Activated T-cell treated with anti-CD3 and anti-CD28 coated beads, Interleukin-2, amount 50 U/mL, for 72 hours (primary cell): ENCODE results near the gene UBAP2. TPM values are rescaled to one million over a fixed set of nuclear protein-coding genes. Genes with fewer than 3 reads are reported as not detected.

ENCODE experiments used
- ATAC-seq, 2 donors: fragments of 150-1000 bp; cut with Tn5 transposase; replicated peaks in 1 of 2; 2 replicates each; pipeline ENCODE4 v1.10.0; 2021; ENCODE audit warnings: moderate library complexity in 2 of 2, mild to moderate bottlenecking in 1 of 2
- DNase-seq, 2 donors: peaks; one replicate each; pipeline ENCODE4 v3.0.0; 2021 to 2022; ENCODE audit warnings: mixed read lengths in 1 of 2
- H3K27ac Mint-ChIP-seq: one replicate; pipeline ENCODE4 v1.8.0; 2022; ENCODE audit warnings: mild to moderate bottlenecking, moderate library complexity, mixed read lengths
- H3K27me3 Mint-ChIP-seq: one replicate; pipeline ENCODE4 v1.8.0; 2022; ENCODE audit warnings: low read depth, mixed read lengths
- H3K36me3 Mint-ChIP-seq, 2 donors: one replicate each; pipeline ENCODE4 v1.8.0; 2022; ENCODE audit warnings: mixed read lengths in 2 of 2, mild to moderate bottlenecking in 1 of 2; ENCODE audit not compliant: insufficient read depth in 2 of 2
- H3K4me1 Mint-ChIP-seq: one replicate; pipeline ENCODE4 v1.8.0; 2022; ENCODE audit warnings: low read depth, mixed read lengths
- H3K4me3 Mint-ChIP-seq, 2 donors: one replicate each; pipeline ENCODE4 v1.8.0; 2022; ENCODE audit warnings: mild to moderate bottlenecking in 2 of 2, mixed read lengths in 2 of 2, moderate library complexity in 2 of 2
- H3K9me3 Mint-ChIP-seq, 2 donors: one replicate each; pipeline ENCODE4 v1.8.0; 2022; ENCODE audit warnings: mixed read lengths in 2 of 2
- total RNA-seq, 2 donors: library from RNA; stranded (reverse); gene quantifications; one replicate each; pipeline ENCODE4 v1.2.3, GENCODE V29; 2022

The UBAP2 gene, protein sequence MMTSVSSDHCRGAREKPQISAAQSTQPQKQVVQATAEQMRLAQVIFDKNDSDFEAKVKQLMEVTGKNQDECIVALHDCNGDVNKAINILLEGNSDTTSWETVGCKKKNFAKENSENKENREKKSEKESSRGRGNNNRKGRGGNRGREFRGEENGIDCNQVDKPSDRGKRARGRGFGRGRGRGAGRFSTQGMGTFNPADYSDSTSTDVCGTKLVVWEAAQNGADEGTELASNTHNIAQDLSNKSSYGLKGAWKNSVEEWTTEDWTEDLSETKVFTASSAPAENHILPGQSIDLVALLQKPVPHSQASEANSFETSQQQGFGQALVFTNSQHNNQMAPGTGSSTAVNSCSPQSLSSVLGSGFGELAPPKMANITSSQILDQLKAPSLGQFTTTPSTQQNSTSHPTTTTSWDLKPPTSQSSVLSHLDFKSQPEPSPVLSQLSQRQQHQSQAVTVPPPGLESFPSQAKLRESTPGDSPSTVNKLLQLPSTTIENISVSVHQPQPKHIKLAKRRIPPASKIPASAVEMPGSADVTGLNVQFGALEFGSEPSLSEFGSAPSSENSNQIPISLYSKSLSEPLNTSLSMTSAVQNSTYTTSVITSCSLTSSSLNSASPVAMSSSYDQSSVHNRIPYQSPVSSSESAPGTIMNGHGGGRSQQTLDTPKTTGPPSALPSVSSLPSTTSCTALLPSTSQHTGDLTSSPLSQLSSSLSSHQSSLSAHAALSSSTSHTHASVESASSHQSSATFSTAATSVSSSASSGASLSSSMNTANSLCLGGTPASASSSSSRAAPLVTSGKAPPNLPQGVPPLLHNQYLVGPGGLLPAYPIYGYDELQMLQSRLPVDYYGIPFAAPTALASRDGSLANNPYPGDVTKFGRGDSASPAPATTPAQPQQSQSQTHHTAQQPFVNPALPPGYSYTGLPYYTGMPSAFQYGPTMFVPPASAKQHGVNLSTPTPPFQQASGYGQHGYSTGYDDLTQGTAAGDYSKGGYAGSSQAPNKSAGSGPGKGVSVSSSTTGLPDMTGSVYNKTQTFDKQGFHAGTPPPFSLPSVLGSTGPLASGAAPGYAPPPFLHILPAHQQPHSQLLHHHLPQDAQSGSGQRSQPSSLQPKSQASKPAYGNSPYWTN
- total RNA-seq, result 10 to 100 TPM; 32.1 to 34.5 TPM

DNA sequence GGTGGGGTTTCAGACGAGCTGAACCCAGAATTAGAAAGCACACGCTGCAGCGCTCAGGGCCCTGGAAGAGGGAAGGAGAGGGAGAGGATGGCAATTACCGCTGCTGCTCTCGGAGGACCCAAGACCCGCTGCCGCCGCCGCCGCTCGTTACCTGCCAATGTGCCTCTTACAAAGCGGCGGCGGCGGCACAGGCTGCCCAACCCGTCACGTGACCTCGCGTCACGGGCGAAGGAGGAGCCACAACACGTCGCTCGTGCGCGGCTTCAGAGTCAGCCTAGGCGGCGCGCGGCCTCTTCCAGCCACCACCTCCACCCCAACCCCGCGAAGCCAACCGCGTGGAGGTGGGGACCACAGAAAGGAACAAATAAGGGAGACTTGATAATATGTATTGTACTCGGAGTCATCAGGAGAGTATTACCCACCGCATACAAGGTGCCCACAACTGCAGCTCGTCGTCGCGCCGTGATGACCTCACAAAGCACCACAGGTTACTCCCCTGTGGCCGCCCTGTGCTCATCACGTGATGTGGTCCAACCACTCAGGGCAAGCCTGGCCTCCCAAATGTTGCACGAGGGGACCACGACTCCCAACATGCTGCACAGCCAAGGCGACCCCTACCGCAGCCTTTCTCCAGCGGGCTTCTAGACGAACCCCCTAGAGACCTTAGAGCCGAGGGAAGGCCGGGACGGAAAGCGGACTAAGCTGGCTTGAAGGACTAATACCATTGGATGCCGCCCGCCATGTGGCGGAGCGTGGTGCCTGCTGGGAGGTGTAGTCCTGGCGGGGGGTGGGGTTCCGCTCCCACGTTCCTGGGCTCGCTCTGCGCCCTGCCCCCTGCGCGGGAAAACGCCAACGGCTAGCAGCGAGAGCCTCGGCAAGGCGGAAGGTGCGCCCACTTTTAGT, at the start of gene UBAP2:
UBAP2 (minus strand) TSS at position 161 of the 903 bp plus-strand sequence. CDS start 31,739 bp downstream, outside the sequence.
- H3K27ac Mint-ChIP-seq, result peak within 1 kb of the TSS; percentile 97
- ATAC-seq (peak; percentile 89 to 90), DNase-seq (peak; percentile 96 to 98)

DNA sequence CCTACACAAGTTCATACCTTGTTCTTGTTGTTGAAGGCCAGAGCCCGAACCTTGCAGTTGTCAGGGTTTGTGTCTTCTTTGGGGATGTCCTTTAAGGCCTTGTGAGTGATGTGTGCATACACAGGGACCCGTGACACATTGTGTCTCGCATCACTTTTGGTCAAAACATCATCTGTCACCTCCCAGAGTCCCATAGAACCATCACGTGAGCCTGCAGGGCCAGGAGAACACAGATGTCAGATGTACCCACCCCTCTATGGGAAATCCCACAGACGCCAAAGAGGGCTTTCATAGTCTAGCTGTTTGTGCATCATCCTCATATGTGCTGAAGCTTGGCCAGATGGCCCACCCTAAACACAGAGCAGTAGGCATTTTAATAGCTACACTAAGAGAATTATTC, 49.6 kb upstream of the UBAP2 start:
- Mint-ChIP-seq H3K27me3 (no peaks in the 10 kb centered on the region), H3K4me3 (no peak overlapping the region), H3K36me3 (peaks cover under 1 to 11% of the 10 kb centered on the region in 2 donors), H3K27ac (no peak overlapping the region), H3K4me1 (no peaks in the 10 kb centered on the region), H3K9me3 (no peaks in the 10 kb centered on the region)
- DNase-seq (no peak), ATAC-seq (no peak)

More for the DNA sequence above, at the start of gene UBAP2:
- Mint-ChIP-seq H3K36me3 (peaks cover 5 to 7% of the 10 kb centered on the region in 2 donors), H3K9me3 (no peaks in the 10 kb centered on the region), H3K27me3 (no peaks in the 10 kb centered on the region), H3K4me3 (peak within 1 kb of the TSS; percentile 96 to 98), H3K4me1 (peaks cover 45% of the 10 kb centered on the region)

GRCh38 chr9:34097865-34098264, 49.2 kb upstream of the UBAP2 start:
- Mint-ChIP-seq H3K27ac (no peak overlapping the region), H3K36me3 (peaks cover 5 to 16% of the 10 kb centered on the region in 2 donors), H3K4me1 (peaks cover 4% of the 10 kb centered on the region), H3K27me3 (no peaks in the 10 kb centered on the region), H3K9me3 (no peaks in the 10 kb centered on the region), H3K4me3 (no peak overlapping the region)
- DNase-seq (no peak), ATAC-seq (no peak)

- no peaks in the 10 kb centered on the region for H3K9me3 Mint-ChIP-seq
- H3K4me3 Mint-ChIP-seq, result no peak overlapping the region
- H3K27me3 Mint-ChIP-seq, result no peaks in the 10 kb centered on the region
- H3K4me1 Mint-ChIP-seq, result peaks cover 15% of the 10 kb centered on the region
- ATAC-seq (no peak), DNase-seq (no peak)
- H3K27ac Mint-ChIP-seq, result no peak overlapping the region
- H3K36me3 Mint-ChIP-seq, result peaks cover 6 to 20% of the 10 kb centered on the region in 2 donors
These were observed 48.1 kb upstream of the UBAP2 start for GRCh38 chr9:34096751-34097150.

- Mint-ChIP-seq H3K27ac (no peak overlapping the region), H3K36me3 (peaks cover 6 to 27% of the 10 kb centered on the region in 2 donors), H3K4me1 (peaks cover 20% of the 10 kb centered on the region), H3K4me3 (no peak overlapping the region), H3K27me3 (no peaks in the 10 kb centered on the region), H3K9me3 (no peaks in the 10 kb centered on the region)
- DNase-seq (no peak), ATAC-seq (no peak)
These were observed 44.9 kb upstream of the UBAP2 start for GRCh38 chr9:34093578-34093977.

GRCh38 chr9:34089311-34089710, 40.6 kb upstream of the UBAP2 start:
- H3K4me3 Mint-ChIP-seq, result no peak overlapping the region
- H3K27ac Mint-ChIP-seq, result no peak overlapping the region
- H3K4me1 Mint-ChIP-seq, result peaks cover 31% of the 10 kb centered on the region
- H3K36me3 Mint-ChIP-seq, result peaks cover 10 to 20% of the 10 kb centered on the region in 2 donors
- ATAC-seq (no peak), DNase-seq (no peak)
- no peaks in the 10 kb centered on the region for H3K27me3 Mint-ChIP-seq
- H3K9me3 Mint-ChIP-seq, result no peaks in the 10 kb centered on the region

DNA sequence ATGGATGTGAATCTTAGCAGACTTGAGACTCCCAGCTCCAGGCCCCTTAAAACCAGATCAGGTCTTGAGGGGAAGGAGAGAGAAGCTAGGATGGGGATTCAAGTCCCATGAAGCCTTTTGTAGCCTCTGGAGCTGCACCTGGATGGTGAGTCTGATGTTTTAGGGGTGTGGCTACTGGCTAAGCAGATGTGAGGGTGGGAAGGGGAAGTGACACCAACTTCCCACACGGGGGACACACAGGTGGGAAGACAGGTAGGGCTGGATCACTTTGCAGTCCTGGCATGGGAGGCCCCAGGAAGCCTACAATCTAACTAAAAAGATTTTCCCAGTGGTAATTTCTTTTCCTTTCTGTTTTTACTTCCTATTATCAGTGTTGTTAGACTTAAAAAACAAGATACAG, 38.7 kb upstream of the UBAP2 start:
- ATAC-seq (no peak), DNase-seq (no peak)
- Mint-ChIP-seq H3K4me1 (peaks cover 22% of the 10 kb centered on the region), H3K27me3 (no peaks in the 10 kb centered on the region), H3K9me3 (no peaks in the 10 kb centered on the region), H3K27ac (peak overlapping the region; percentile 50), H3K36me3 (peaks cover 5 to 14% of the 10 kb centered on the region in 2 donors), H3K4me3 (no peak overlapping the region)

- peak in 1 of 2 donors; percentile 29 for ATAC-seq
- peaks cover 3 to 11% of the 10 kb centered on the region in 2 donors for H3K36me3 Mint-ChIP-seq
- no peaks in the 10 kb centered on the region for H3K9me3 Mint-ChIP-seq
- peaks cover 17% of the 10 kb centered on the region for H3K4me1 Mint-ChIP-seq
- H3K27ac Mint-ChIP-seq, result peak overlapping the region; percentile 50
- H3K27me3 Mint-ChIP-seq, result no peaks in the 10 kb centered on the region
- no peak for DNase-seq
- no peak overlapping the region for H3K4me3 Mint-ChIP-seq
These were observed 38.2 kb upstream of the UBAP2 start for GRCh38 chr9:34086864-34087263.

DNA sequence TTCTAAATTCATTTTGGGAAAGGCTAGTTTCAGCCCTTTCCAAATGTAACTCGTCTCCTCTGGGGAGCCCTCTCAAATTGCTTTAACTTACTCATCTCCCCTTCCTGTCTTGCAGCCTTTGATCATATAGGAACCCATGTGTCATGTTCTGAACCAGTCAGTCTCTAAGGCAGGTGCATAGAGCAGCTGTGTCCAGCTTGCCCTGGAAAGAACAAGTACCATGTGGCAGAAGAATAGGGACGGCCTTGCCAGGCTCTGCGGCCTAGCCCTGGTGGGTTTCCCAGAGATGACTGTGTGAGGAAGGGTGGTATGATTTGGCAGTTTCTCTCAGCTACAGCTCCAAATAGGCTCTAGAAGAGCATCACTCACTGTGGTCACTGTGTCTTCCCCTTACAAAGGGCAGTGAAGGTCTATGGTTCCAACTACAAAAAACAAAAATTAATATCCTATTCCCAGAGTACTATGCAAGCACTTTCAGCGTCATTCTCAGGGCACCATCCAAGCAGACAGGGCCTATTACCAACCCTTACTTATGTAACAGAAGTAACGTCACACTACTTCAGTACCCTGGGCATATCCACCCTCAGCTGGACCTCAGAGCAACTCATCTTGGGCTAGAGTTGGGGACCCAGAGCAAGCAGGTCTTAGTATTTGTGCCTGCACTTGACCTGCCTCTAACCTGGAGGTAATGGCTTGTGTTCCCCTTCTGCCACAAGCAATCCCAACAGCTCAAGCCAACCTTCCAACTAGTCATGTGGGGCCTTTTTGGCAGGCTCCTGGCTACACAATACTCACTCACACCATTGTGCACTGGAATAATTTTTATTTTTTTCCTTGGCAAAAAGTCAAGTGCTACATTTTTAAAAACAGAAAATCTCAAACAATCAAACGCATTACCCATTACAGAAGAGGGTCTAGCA, 37.2 kb upstream of the UBAP2 start:
- no peak for DNase-seq
- Mint-ChIP-seq H3K9me3 (no peaks in the 10 kb centered on the region), H3K4me3 (no peak overlapping the region), H3K36me3 (peaks cover 3 to 7% of the 10 kb centered on the region in 2 donors), H3K27me3 (no peaks in the 10 kb centered on the region), H3K4me1 (peaks cover 11% of the 10 kb centered on the region), H3K27ac (peak overlapping the region; percentile 62)
- ATAC-seq, result peak; percentile 89 to 90

DNA sequence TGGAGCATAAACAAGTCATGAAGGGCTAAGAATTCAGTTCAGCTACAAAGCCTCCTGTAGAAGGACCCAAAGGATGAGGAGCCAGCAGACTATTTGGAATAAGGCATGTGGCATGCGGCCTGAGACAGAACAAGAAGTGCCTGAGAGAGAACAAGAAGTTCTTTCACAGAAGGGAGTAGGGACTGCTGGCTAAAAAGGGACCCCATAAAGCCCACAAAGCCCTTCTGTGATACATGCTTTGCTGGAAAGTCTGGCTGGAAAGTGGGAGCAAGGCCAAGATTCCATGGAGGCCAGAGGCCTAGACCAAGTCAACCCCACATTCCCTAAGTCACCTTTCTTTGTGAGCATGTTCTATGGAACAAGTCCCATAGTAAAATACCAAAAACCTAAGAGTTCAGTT, 35.9 kb upstream of the UBAP2 start:
- ATAC-seq (no peak), DNase-seq (no peak)
- no peaks in the 10 kb centered on the region for H3K9me3 Mint-ChIP-seq
- H3K27me3 Mint-ChIP-seq, result no peaks in the 10 kb centered on the region
- no peak overlapping the region for H3K4me3 Mint-ChIP-seq
- H3K27ac Mint-ChIP-seq, result no peak overlapping the region
- H3K36me3 Mint-ChIP-seq, result peaks cover 3% of the 10 kb centered on the region in 2 donors
- peaks cover 11% of the 10 kb centered on the region for H3K4me1 Mint-ChIP-seq

DNA sequence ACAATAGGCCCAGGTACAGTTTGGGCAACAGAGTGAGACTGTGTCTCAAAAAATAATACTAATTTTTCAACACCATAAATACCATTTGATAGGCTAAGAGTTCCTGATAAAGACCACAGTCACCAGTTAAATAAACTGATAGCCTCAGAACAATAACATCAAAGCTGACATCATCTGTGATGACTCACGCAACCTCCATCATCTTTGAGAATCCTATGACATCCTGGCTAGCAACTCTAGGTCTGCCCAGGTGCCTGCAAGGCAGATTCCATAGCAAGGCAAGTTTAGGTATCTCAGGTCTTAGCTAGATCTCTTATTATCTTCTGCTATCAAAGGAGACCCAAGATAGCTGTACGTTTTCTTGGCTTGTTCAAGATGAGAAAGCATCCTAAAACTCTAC, 30.5 kb upstream of the UBAP2 start:
- H3K27ac Mint-ChIP-seq, result no peak overlapping the region
- DNase-seq (no peak), ATAC-seq (no peak)
- H3K4me1 Mint-ChIP-seq, result no peaks in the 10 kb centered on the region
- no peak overlapping the region for H3K4me3 Mint-ChIP-seq
- H3K9me3 Mint-ChIP-seq, result no peaks in the 10 kb centered on the region
- H3K36me3 Mint-ChIP-seq, result no peaks in the 10 kb centered on the region
- no peaks in the 10 kb centered on the region for H3K27me3 Mint-ChIP-seq
